GM13977 (cell line): Measurements from ENCODE around the gene CSNK2A3.
"Not testable (repeated sequence)": the region's sequence is repeated elsewhere in the genome, so short reads cannot be mapped to it uniquely, and the experiment has no call there.

Experiments used
- DNase-seq: peaks from one replicate; pipeline ENCODE4 v3.0.0; 2012; ENCODE audit warnings: low spot score
- in situ Hi-C: fragments of 300-500 bp; cut with MboI; formaldehyde crosslinking; loops from one replicate; pipeline ENCODE4 v1.12.0; 2022; ENCODE audit warnings: low sequenced_read_pairs, low pct_unique_long_range_greater_than_20kb, mixed read lengths, inconsistent platforms; ENCODE audit not compliant: unreplicated experiment
- TF ChIP-seq, protein P1 (sequence below): IDR thresholded peaks from 2 replicates; pipeline ENCODE4 v1.5.1; 2012; ENCODE audit warnings: mild to moderate bottlenecking, control low read depth; ENCODE audit not compliant: insufficient read depth; ENCODE audit errors: extremely low read depth, missing control alignments

The CSNK2A3 gene

DNA sequence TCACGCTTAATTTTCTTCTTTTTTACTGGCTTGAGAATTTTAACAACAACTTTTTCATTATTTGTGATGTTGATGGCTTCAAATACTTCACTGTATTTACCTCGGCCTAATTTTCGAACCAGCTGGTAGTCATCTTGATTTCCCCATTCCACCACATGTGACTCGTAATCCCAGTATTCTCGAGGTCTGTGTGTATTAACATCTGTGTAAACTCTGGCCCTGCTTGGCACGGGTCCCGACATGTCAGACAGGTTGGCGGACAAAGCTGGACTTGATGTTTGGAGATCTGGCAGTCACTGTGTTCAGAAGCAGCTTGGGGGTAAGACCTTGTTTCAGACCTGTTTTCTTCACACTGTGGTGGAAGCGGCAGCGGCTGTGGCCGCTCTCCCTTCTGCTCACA lies at the start of gene CSNK2A3:
CSNK2A3 (minus strand) TSS at position 373 of the 400 bp plus-strand sequence; CDS start at position 242, 131 bp downstream.
- DNase-seq, in situ Hi-C loops: not testable (repeated sequence)

DNA sequence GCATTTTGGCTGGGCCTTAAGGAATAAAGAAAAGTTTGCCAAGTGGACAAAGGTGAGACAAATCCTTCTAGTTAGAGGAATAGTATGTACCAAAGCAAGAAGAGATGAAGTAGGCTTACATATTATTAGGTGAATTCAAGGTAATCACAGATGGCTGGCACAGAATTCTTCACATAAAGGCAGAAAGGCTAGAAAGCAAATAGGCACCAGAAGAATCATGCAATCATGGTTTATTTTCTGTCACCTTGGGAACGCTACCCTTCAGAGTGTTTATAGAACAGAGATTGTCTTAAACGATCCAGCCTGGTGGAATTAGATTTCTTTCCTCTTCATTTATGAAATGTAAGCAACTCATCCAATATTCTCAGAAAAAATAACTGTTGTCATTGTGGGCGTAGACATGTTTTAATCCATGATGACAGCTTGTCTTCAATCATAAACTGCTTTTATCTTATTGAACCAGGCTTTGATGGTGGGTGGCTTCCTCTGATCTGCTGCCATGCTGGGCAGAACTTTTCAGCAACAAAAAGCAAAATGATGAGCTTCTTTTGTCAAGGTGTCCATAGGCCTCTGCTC lies 49.0 kb upstream of the CSNK2A3 start:
- in situ Hi-C loops = no loop called here
- no peak for DNase-seq
- TF ChIP-seq, protein P1, sequence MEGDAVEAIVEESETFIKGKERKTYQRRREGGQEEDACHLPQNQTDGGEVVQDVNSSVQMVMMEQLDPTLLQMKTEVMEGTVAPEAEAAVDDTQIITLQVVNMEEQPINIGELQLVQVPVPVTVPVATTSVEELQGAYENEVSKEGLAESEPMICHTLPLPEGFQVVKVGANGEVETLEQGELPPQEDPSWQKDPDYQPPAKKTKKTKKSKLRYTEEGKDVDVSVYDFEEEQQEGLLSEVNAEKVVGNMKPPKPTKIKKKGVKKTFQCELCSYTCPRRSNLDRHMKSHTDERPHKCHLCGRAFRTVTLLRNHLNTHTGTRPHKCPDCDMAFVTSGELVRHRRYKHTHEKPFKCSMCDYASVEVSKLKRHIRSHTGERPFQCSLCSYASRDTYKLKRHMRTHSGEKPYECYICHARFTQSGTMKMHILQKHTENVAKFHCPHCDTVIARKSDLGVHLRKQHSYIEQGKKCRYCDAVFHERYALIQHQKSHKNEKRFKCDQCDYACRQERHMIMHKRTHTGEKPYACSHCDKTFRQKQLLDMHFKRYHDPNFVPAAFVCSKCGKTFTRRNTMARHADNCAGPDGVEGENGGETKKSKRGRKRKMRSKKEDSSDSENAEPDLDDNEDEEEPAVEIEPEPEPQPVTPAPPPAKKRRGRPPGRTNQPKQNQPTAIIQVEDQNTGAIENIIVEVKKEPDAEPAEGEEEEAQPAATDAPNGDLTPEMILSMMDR = no peak

- TF ChIP-seq, protein P1 = peak; percentile 42
- in situ Hi-C loops = no loop called here
- DNase-seq = peak; percentile 20
Observed at GRCh38 chr11:11400635-11401232, 47.7 kb upstream of the CSNK2A3 start.

DNA sequence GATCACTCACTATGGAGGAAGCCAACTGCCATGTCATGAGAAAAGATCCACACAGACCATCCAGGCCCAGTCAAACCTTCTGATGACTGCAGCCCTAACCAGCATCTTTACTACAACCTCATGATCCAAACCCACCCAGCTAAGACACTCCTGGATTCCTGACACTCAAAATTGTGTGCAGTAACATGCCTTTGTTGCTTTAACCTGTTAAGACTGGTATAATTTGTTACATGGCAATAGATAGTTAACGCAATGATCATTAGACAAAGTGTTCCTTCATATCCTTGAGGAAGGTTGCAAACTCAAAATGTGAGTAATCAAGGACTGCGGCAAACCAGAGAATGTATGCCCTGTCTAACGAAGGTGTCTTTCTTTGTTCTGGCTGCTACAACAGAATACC lies 47.1 kb upstream of the CSNK2A3 start:
- in situ Hi-C loops = no loop called here
- DNase-seq = no peak
- TF ChIP-seq, protein P1 = no peak

DNA sequence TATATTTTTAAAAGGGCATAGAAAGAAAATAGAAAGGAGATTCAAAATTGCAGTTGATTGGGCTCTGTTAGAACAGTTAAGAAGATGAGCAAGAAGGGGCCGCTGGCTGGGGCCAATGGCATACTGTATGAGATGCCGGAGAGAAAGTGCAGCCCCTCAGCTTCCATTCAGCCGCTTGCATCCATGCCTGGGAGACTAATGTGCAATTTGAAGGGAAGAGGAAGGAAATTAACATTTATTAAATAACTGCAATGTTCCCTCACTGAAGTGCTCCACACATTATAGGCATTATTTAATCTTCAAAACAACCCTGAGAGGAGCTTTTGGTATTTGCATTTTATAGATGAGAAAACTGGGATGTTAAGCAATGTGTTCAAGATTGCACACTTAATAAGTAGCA lies 44.7 kb upstream of the CSNK2A3 start:
- no peak for DNase-seq
- TF ChIP-seq, protein P1 = no peak
- in situ Hi-C loops = no loop called here

DNA sequence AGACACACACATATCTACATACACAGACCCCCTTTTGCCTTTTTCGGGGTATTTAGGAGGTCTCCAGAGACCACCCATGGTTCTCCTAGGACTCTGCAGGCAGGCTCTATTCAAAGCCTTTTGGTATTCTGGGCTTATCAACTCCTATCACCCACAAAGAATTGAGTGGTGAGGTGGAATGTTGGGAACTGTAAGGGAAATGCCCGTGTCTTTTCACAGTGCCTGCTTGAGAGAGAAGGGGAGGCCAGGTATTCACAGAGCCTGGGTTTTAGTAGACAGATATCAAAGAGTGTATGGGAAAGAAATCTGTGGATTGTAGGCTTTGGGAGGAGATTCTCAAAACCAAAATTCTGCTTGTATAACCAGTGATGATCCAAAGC lies 44.0 kb upstream of the CSNK2A3 start:
- in situ Hi-C loops = no loop called here
- no peak for DNase-seq
- TF ChIP-seq, protein P1 = no peak

- in situ Hi-C loops = no loop called here
- TF ChIP-seq, protein P1 = no peak
- DNase-seq = no peak
Observed at GRCh38 chr11:11396301-11397035, 43.4 kb upstream of the CSNK2A3 start.
